Neural cell (in vitro differentiated cells): ENCODE data around the gene COL9A1. TPM values are rescaled to one million over a fixed set of nuclear protein-coding genes. Genes with fewer than 3 reads are reported as not detected.

Experiments used
- H2AFZ ChIP-seq: fragments of 200-600, 300-800 bp; sonication (generic), shearing (Covaris generic); 2 replicates; pipeline ENCODE4 v1.6.0; 2014; ENCODE audit warnings: low read depth, mild to moderate bottlenecking, antibody characterized with exemption, low read length, moderate library complexity
- H3F3A ChIP-seq: fragments of 200-600 bp; shearing (Covaris generic); 2 replicates; pipeline ENCODE4 v1.6.1; 2016; ENCODE audit warnings: mild to moderate bottlenecking, moderate library complexity, mixed read lengths, antibody characterized with exemption, low read length; ENCODE audit not compliant: insufficient read depth, poor library complexity, severe bottlenecking
- H3K27ac ChIP-seq: fragments of 200-600, 300-800 bp; sonication (generic), shearing (Covaris generic); 2 replicates; pipeline ENCODE4 v1.5.1; 2014; ENCODE audit warnings: mild to moderate bottlenecking, low read length, moderate library complexity
- H3K27me3 ChIP-seq: fragments of 300-800, 200-600 bp; sonication (generic), shearing (Covaris generic); 2 replicates; pipeline ENCODE4 v1.6.0; 2014; ENCODE audit warnings: mild to moderate bottlenecking, low read depth, low read length, moderate library complexity; ENCODE audit not compliant: insufficient read depth
- H3K36me3 ChIP-seq: fragments of 300-800, 200-600 bp; sonication (generic), shearing (Covaris generic); 2 replicates; pipeline ENCODE4 v1.5.1; 2014; ENCODE audit warnings: mild to moderate bottlenecking, antibody characterized with exemption, low read length, moderate library complexity; ENCODE audit not compliant: insufficient read depth
- H3K4me2 ChIP-seq: fragments of 300-800, 200-600 bp; sonication (generic), shearing (Covaris generic); 2 replicates; pipeline ENCODE4 v1.6.0; 2014; ENCODE audit warnings: mild to moderate bottlenecking, low read length
- H3K4me3 ChIP-seq: fragments of 300-800, 200-600 bp; sonication (generic), shearing (Covaris generic); 2 replicates; pipeline ENCODE4 v1.5.1; 2014; ENCODE audit warnings: mild to moderate bottlenecking, low read length, moderate library complexity
- H3K79me2 ChIP-seq: fragments of 200-600 bp; shearing (Covaris generic); replicated peaks from 2 replicates; pipeline ENCODE4 v1.6.0; 2014; ENCODE audit warnings: mild to moderate bottlenecking, low read length, moderate library complexity; ENCODE audit not compliant: insufficient read depth
- H3K9ac ChIP-seq: fragments of 300-800, 200-600 bp; sonication (generic), shearing (Covaris generic); 2 replicates; pipeline ENCODE4 v1.6.1; 2016; ENCODE audit warnings: mild to moderate bottlenecking, low read length, mixed read lengths
- H3K9me2 ChIP-seq: fragments of 200-600 bp; shearing (Covaris generic); 2 replicates; pipeline ENCODE4 v1.6.1; 2016; ENCODE audit warnings: mild to moderate bottlenecking, low read length, mixed read lengths; ENCODE audit not compliant: insufficient read depth
- H3K9me3 ChIP-seq: fragments of 200-600, 300-800 bp; sonication (generic), shearing (Covaris generic); 2 replicates; pipeline ENCODE4 v1.6.1; 2016; ENCODE audit warnings: mild to moderate bottlenecking, mixed run types, low read length, moderate library complexity, mixed read lengths
- H4K20me1 ChIP-seq: fragments of 200-600 bp; shearing (Covaris generic); 2 replicates; pipeline ENCODE4 v1.6.1; 2016; ENCODE audit warnings: mild to moderate bottlenecking, mixed run types; ENCODE audit not compliant: insufficient read depth
- CTCF ChIP-seq: fragments of 450-650 bp; IDR thresholded peaks from 2 replicates; pipeline ENCODE4 v1.5.1; 2014; ENCODE audit warnings: antibody characterized with exemption, mild to moderate bottlenecking, moderate library complexity; ENCODE audit not compliant: poor library complexity, severe bottlenecking
- EP300 ChIP-seq: fragments of 450-650 bp; conservative IDR thresholded peaks from 2 replicates; pipeline ENCODE4 v1.6.1; 2014; ENCODE audit warnings: antibody characterized with exemption, mild to moderate bottlenecking, moderate library complexity; ENCODE audit not compliant: poor library complexity, severe bottlenecking
- EZH2 ChIP-seq: fragments of 200-600, 300-800 bp; shearing (Covaris generic), sonication (generic); IDR thresholded peaks from 2 replicates; pipeline ENCODE4 v1.6.1; 2014; ENCODE audit warnings: antibody characterized with exemption, low read length, borderline replicate concordance, mild to moderate bottlenecking; ENCODE audit not compliant: insufficient read depth, poor library complexity, severe bottlenecking
- MXI1 ChIP-seq: fragments of 450-650 bp; conservative IDR thresholded peaks from 2 replicates; pipeline ENCODE4 v1.6.1; 2014; ENCODE audit warnings: antibody characterized with exemption, mild to moderate bottlenecking; ENCODE audit not compliant: poor library complexity, severe bottlenecking
- POLR2AphosphoS5 ChIP-seq: IDR thresholded peaks from 2 replicates; pipeline ENCODE4 v1.6.1; 2012
- RAD21 ChIP-seq: fragments of 450-650 bp; conservative IDR thresholded peaks from 2 replicates; pipeline ENCODE4 v1.6.1; 2014; ENCODE audit warnings: antibody characterized with exemption, mild to moderate bottlenecking, moderate library complexity
- REST ChIP-seq: IDR thresholded peaks from 2 replicates; pipeline ENCODE4 v1.6.1; 2012; ENCODE audit warnings: borderline replicate concordance
- SMC3 ChIP-seq: fragments of 450-650 bp; conservative IDR thresholded peaks from 2 replicates; pipeline ENCODE4 v1.6.1; 2014; ENCODE audit warnings: antibody characterized with exemption, mild to moderate bottlenecking, moderate library complexity; ENCODE audit not compliant: poor library complexity
- TAF1 ChIP-seq: IDR thresholded peaks from 2 replicates; pipeline ENCODE4 v1.6.1; 2012; ENCODE audit warnings: low read depth
- polyA plus RNA-seq: library from polyadenylated mRNA; depleted of rRNA; stranded (reverse); fragments of >200 nt; gene quantifications from 2 replicates; pipeline ENCODE4 v1.2.3, GENCODE V29; 2014

Gene COL9A1
- polyA plus RNA-seq, 1 donor from 2014 or later, result 1.0 TPM

DNA sequence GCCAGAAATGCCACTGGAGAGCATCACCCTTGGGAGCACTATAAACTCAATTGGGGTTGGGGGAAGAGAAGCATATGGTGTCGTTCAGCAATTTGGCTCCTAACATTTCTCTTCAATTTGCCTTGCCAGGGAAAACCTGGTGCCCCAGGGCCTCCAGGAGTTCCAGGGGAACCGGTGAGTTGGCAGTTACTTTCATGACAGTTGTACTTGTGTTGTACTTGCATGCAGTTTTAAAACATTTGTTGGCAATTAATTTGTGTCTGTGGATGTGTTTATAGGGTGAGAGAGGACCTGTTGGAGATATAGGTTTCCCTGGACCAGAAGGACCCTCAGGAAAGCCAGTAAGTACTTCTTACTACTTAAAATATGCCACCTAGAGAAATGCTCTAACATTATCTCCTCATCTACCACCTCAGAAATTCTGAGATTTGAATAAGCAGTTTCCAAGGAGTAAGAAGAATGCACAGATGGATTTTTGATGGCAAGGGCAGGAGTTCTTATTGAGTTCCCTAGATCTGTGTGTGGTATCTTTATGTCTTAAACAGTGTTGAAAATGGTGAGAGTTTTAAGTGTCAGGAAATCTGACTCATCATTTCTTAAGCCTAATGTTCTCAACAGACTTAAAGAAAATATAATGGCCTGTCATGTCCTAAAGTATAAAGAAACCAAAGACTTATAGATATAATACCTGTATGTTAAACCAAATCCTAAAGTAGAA, 122.5 kb downstream of the COL9A1 start:
- Histone ChIP-seq H3K4me3 (no peak overlapping the region), H3K9me3 (no peaks in the 10 kb centered on the region), H3K9ac (no peak overlapping the region), H3K9me2 (no peaks in the 10 kb centered on the region), H2AFZ (no peak overlapping the region), H3K27ac (no peak overlapping the region), H3K4me2 (no peak overlapping the region), H4K20me1 (no peaks in the 10 kb centered on the region), H3K79me2 (no peaks in the 10 kb centered on the region), H3K36me3 (no peaks in the 10 kb centered on the region), H3K27me3 (no peaks in the 10 kb centered on the region), H3F3A (peaks cover 3% of the 10 kb centered on the region)
- TF ChIP-seq RAD21 (no peak), EP300 (no peak), MXI1 (no peak), CTCF (no peak), POLR2AphosphoS5 (no peak), TAF1 (no peak), SMC3 (no peak), REST (no peak), EZH2 (no peak)

DNA sequence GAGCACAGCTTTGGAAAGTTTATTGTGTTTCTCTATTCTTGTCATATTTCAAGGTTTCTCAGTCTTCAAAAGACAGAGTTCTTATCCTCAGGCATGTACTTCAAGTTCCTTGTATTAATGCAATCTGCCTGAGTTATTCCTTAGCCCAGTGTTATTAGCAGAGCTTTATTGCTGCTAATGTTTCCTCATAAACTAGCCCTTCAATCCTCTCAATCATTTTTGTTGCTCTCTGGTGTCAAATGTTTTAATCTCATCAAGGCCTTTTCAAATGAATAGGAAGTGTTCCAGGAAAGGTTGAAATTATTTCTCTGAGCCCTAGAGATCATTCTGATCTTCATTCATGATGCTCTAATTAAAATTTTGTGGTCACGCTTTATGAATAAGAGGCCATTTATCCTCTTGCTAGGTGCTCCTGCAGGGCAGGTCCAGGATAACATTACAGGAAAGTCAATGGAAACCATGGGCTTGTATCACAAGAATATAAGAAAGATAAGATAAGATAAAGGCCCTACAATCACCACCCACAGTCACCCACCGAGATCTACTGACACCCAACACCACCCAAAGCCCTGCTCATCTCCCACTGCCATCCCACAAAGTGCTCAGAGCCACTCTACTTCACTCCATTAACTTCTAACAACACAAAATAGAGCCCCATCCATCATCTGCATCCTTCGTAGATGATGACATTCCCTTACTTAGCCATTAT, 125.9 kb downstream of the COL9A1 start:
- Histone ChIP-seq H4K20me1 (no peaks in the 10 kb centered on the region), H3K9me3 (no peaks in the 10 kb centered on the region), H3K27me3 (no peaks in the 10 kb centered on the region), H3K4me2 (no peak overlapping the region), H3K9me2 (no peaks in the 10 kb centered on the region), H3K36me3 (no peaks in the 10 kb centered on the region), H3K9ac (no peak overlapping the region), H2AFZ (no peak overlapping the region), H3F3A (no peaks in the 10 kb centered on the region), H3K4me3 (no peak overlapping the region), H3K79me2 (no peaks in the 10 kb centered on the region), H3K27ac (no peak overlapping the region)
- TF ChIP-seq SMC3 (no peak), RAD21 (no peak), REST (no peak), CTCF (no peak), EZH2 (no peak)
